PC-3 (cell line): Measurements from ENCODE around the gene PTPRD. TPM values are rescaled to one million over a fixed set of nuclear protein-coding genes. Genes with fewer than 3 reads are reported as not detected.
A peak's percentile ranks its signal among the peaks of the same experiment; 100 is the strongest.

Experiments
- ATAC-seq: fragments of 200-7000 bp; cut with Tn5 transposase; 2 replicates; pipeline ENCODE4 v1.9.1; 2020; ENCODE audit warnings: mild to moderate bottlenecking, moderate library complexity
- BruUV-seq: library from RNA; stranded (reverse); fragments of 400-500 nt; replicated peaks from 2 replicates; lab custom pipeline; 2021; lab: Mats Ljungman, UMichigan
- CTCF ChIA-PET: fragments of 300-600 bp; sonication (Branson Sonifier 250); formaldehyde crosslinking; loops from one replicate; lab custom pipeline; 2022; ENCODE audit warnings: antibody characterized with exemption; lab: Charles Lee
- POLR2A ChIA-PET: fragments of 300-600 bp; sonication (Branson Sonifier 250); formaldehyde crosslinking; loops from one replicate; lab custom pipeline; 2022; ENCODE audit warnings: antibody characterized with exemption; ENCODE audit not compliant: unreplicated experiment; lab: Charles Lee
- DNase-seq: peaks from one replicate; pipeline ENCODE4 v3.0.0-alpha.2; 2015
- H2AFZ ChIP-seq: fragments of 300-600 bp; sonication (generic); 2 replicates; pipeline ENCODE4 v1.6.0; 2016; ENCODE audit warnings: antibody characterized with exemption, low read length
- H3F3A ChIP-seq: fragments of 300-600 bp; sonication (generic); one replicate; pipeline ENCODE4 v1.6.0; 2017; ENCODE audit warnings: antibody characterized with exemption, low read length, control low read depth, mild to moderate bottlenecking; ENCODE audit not compliant: unreplicated experiment
- H3K27ac ChIP-seq: fragments of 300-600 bp; sonication (generic); 2 replicates; pipeline ENCODE4 v1.5.1; 2016; ENCODE audit warnings: mild to moderate bottlenecking, low read length
- H3K27me3 ChIP-seq: fragments of 300-600 bp; sonication (generic); 2 replicates; pipeline ENCODE4 v1.6.1; 2016; ENCODE audit warnings: low read length, mixed read lengths
- H3K36me3 ChIP-seq: fragments of 300-600 bp; sonication (generic); 2 replicates; pipeline ENCODE4 v1.6.1; 2016; ENCODE audit warnings: low read depth, mixed run types, low read length, mixed read lengths
- H3K4me1 ChIP-seq: fragments of 300-600 bp; sonication (generic); 2 replicates; pipeline ENCODE4 v1.5.1; 2016; ENCODE audit warnings: low read length; ENCODE audit not compliant: insufficient read depth
- H3K4me2 ChIP-seq: fragments of 300-600 bp; sonication (generic); 2 replicates; pipeline ENCODE4 v1.6.0; 2016; ENCODE audit warnings: low read length
- H3K4me3 ChIP-seq: fragments of 300-600 bp; sonication (generic); 2 replicates; pipeline ENCODE4 v1.5.1; 2016; ENCODE audit warnings: mild to moderate bottlenecking, low read length, mixed read lengths
- H3K79me2 ChIP-seq: fragments of 300-600 bp; sonication (generic); 2 replicates; pipeline ENCODE4 v1.6.1; 2017; ENCODE audit warnings: low read length, mixed read lengths
- H3K9ac ChIP-seq: fragments of 300-600 bp; sonication (generic); 2 replicates; pipeline ENCODE4 v1.6.0; 2016; ENCODE audit warnings: mild to moderate bottlenecking, low read length
- H3K9me2 ChIP-seq: fragments of 300-600 bp; sonication (generic); replicated peaks from 2 replicates; pipeline ENCODE4 v1.6.1; 2016; ENCODE audit warnings: mixed run types, low read length, mixed read lengths
- H3K9me3 ChIP-seq: fragments of 300-600 bp; sonication (generic); 2 replicates; pipeline ENCODE4 v1.6.1; 2016; ENCODE audit warnings: low read length, mixed read lengths
- H4K20me1 ChIP-seq: fragments of 300-600 bp; sonication (generic); 2 replicates; pipeline ENCODE4 v1.6.1; 2016; ENCODE audit warnings: low read length, mixed read lengths
- CTCF ChIP-seq: fragments of 300-600 bp; sonication (generic); conservative IDR thresholded peaks from 2 replicates; pipeline ENCODE4 v1.5.1; 2017; ENCODE audit warnings: antibody characterized with exemption, low read depth, mild to moderate bottlenecking, low read length
- EZH2 ChIP-seq: fragments of 300-600 bp; sonication (generic); IDR thresholded peaks from one replicate; pipeline ENCODE4 v1.6.1; 2017; ENCODE audit warnings: antibody characterized with exemption, mild to moderate bottlenecking, low read length; ENCODE audit not compliant: unreplicated experiment
- EZH2phosphoT487 ChIP-seq: fragments of 300-600 bp; sonication (generic); IDR thresholded peaks from 2 replicates; pipeline ENCODE4 v1.6.1; 2018; ENCODE audit warnings: mild to moderate bottlenecking, antibody characterized with exemption, low read length, borderline replicate concordance
- intact Hi-C: fragments of 100-400 bp; cut with micrococcal nuclease; formaldehyde crosslinking; loops from 2 replicates; pipeline ENCODE4 v1.9.0; 2023
- total RNA-seq: library from RNA; depleted of rRNA; stranded (reverse); fragments of >200 nt; gene quantifications from 2 replicates; pipeline ENCODE4 v1.2.3, GENCODE V29; 2014

The PTPRD gene
- total RNA-seq, 1 experiment from 2014 or later = not detected

DNA sequence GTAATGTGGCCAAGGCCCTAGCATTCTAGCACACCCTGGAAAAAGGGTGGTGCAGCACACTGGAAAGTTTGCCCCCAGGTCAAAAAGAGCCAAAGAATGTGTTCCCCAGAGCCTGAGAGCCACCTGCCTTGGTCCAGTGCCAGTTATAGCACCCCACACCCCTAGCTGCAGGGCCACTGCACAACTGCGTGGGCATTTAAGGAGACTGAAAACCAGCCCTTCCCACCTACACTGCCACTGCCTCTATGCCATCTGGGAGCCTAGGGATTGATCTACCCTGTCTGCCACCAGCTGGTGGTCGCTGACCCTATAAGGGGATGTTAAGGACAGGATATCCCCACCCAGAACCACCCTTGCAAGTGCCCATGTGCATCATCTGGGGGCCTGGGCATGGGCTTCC lies 38.2 kb upstream of the PTPRD start:
- no peak overlapping the region for H3K27ac ChIP-seq
- no peaks in the 10 kb centered on the region for H3K9me2 ChIP-seq
- no peaks in the 10 kb centered on the region for H3K79me2 ChIP-seq
- ChIA-PET POLR2A (no interaction called here), CTCF (no interaction called here)
- no peaks in the 10 kb centered on the region for H3F3A ChIP-seq
- TF ChIP-seq CTCF (no peak), EZH2phosphoT487 (no peak), EZH2 (no peak)
- BruUV-seq = no TSS peak
- DNase-seq (no peak), ATAC-seq (no peak)
- H2AFZ ChIP-seq = no peak overlapping the region
- no peaks in the 10 kb centered on the region for H3K27me3 ChIP-seq
- peaks cover 10% of the 10 kb centered on the region; the same call in 1 of the 2 replicates for H3K9me3 ChIP-seq
- intact Hi-C loops = no loop called here
- peaks cover 8% of the 10 kb centered on the region; the same call in 1 of the 2 replicates for H3K4me1 ChIP-seq
- H3K36me3 ChIP-seq = no peaks in the 10 kb centered on the region
- no peaks in the 10 kb centered on the region for H4K20me1 ChIP-seq
- H3K9ac ChIP-seq = no peak overlapping the region
- H3K4me2 ChIP-seq = no peak overlapping the region
- H3K4me3 ChIP-seq = no peak overlapping the region

- peak overlapping the region; percentile 30; the same call in 1 of the 2 replicates for H3K27ac ChIP-seq
- peak; percentile 94 for ATAC-seq
- H3K36me3 ChIP-seq = no peaks in the 10 kb centered on the region
- ChIA-PET CTCF (no interaction called here), POLR2A (no interaction called here)
- H3F3A ChIP-seq = no peaks in the 10 kb centered on the region
- H3K79me2 ChIP-seq = no peaks in the 10 kb centered on the region
- H3K9me3 ChIP-seq = peaks cover 10% of the 10 kb centered on the region; the same call in 1 of the 2 replicates
- intact Hi-C loops = loop anchor here (2.0 kb wide), 2 partner anchors 36 to 184 kb away; partner anchors contain the start of gene PTPRD
- no peaks in the 10 kb centered on the region for H3K9me2 ChIP-seq
- no peaks in the 10 kb centered on the region for H4K20me1 ChIP-seq
- no peak overlapping the region for H3K9ac ChIP-seq
- H3K27me3 ChIP-seq = no peaks in the 10 kb centered on the region
- peak; percentile 57 for DNase-seq
- BruUV-seq = no TSS peak
- no peak overlapping the region for H2AFZ ChIP-seq
- H3K4me3 ChIP-seq = no peak overlapping the region
- H3K4me2 ChIP-seq = no peak overlapping the region
- peaks cover 8% of the 10 kb centered on the region; the same call in 1 of the 2 replicates for H3K4me1 ChIP-seq
- no peak for TF ChIP-seq EZH2
- TF ChIP-seq EZH2phosphoT487 = no peak
- no peak for TF ChIP-seq CTCF
Observed at GRCh38 chr9:10649076-10649475, 36.3 kb upstream of the PTPRD start.

GRCh38 chr9:10633785-10634184 lies 21.0 kb upstream of the PTPRD start:
- no peak for TF ChIP-seq EZH2phosphoT487
- Histone ChIP-seq H3K9me2 (no peaks in the 10 kb centered on the region), H4K20me1 (no peaks in the 10 kb centered on the region), H3K4me3 (no peak overlapping the region), H3K27ac (no peak overlapping the region), H3F3A (no peaks in the 10 kb centered on the region), H3K36me3 (no peaks in the 10 kb centered on the region), H3K9ac (no peak overlapping the region), H3K4me2 (no peak overlapping the region), H2AFZ (no peak overlapping the region), H3K27me3 (no peaks in the 10 kb centered on the region), H3K4me1 (no peaks in the 10 kb centered on the region), H3K79me2 (no peaks in the 10 kb centered on the region), H3K9me3 (no peaks in the 10 kb centered on the region)
- ChIA-PET POLR2A (no interaction called here), CTCF (no interaction called here)
- no peak for DNase-seq
- no TSS peak for BruUV-seq
- intact Hi-C loops = no loop called here
- ATAC-seq = no peak
